Measurements from ENCODE around the gene USP6NL. TPM values are rescaled to one million over a fixed set of nuclear protein-coding genes. Genes with fewer than 3 reads are reported as not detected.
A peak's percentile ranks its signal among the peaks of the same experiment; 100 is the strongest.

Gene USP6NL
- total RNA-seq, 1 experiment from 2014 or later, result 10.2 TPM

- no peak for DNase-seq (ENCODE audit: low read depth)
Observed at GRCh38 chr10:11479300-11479699, 132.2 kb downstream of the USP6NL start.

- DNase-seq (ENCODE audit: low read depth), result no peak
Observed at GRCh38 chr10:11478807-11479206, 132.6 kb downstream of the USP6NL start.

- DNase-seq (ENCODE audit: low read depth), result no peak
Observed at GRCh38 chr10:11475831-11476434, 135.5 kb downstream of the USP6NL start.

GRCh38 chr10:11473128-11473760, 138.2 kb downstream of the USP6NL start:
- DNase-seq (ENCODE audit: low read depth), result no peak

GRCh38 chr10:11472158-11472753, 139.2 kb downstream of the USP6NL start:
- peak; percentile 57 for DNase-seq (ENCODE audit: low read depth)

- DNase-seq (ENCODE audit: low read depth), result no peak
Observed at GRCh38 chr10:11469575-11470391, 141.7 kb downstream of the USP6NL start.

- DNase-seq (ENCODE audit: low read depth), result peak; percentile 11
Observed at GRCh38 chr10:11468126-11468742, 143.2 kb downstream of the USP6NL start.

- no peak for DNase-seq (ENCODE audit: low read depth)
Observed at GRCh38 chr10:11465406-11465805, 146.0 kb downstream of the USP6NL start.

GRCh38 chr10:11463111-11463510, 148.3 kb downstream of the USP6NL start:
- no peak for DNase-seq (ENCODE audit: low read depth)

- DNase-seq (ENCODE audit: low read depth), result no peak
Observed at GRCh38 chr10:11462071-11462470, 149.4 kb downstream of the USP6NL start.

- DNase-seq (ENCODE audit: low read depth), result no peak
Observed at GRCh38 chr10:11457336-11457735, 154.1 kb downstream of the USP6NL start.

GRCh38 chr10:11454958-11455566, 156.4 kb downstream of the USP6NL start:
- DNase-seq (ENCODE audit: low read depth), result no peak

GRCh38 chr10:11454160-11454559, 157.3 kb downstream of the USP6NL start:
- no peak for DNase-seq (ENCODE audit: low read depth)

GRCh38 chr10:11451640-11452260, 159.7 kb downstream of the USP6NL start:
- no peak for DNase-seq (ENCODE audit: low read depth)

GRCh38 chr10:11450427-11450826, 161.0 kb downstream of the USP6NL start:
- no peak for DNase-seq (ENCODE audit: low read depth)

- no peak for DNase-seq (ENCODE audit: low read depth)
Observed at GRCh38 chr10:11449761-11450160, 161.7 kb downstream of the USP6NL start.

- DNase-seq (ENCODE audit: low read depth), result no peak
Observed at GRCh38 chr10:11448545-11449244, 162.8 kb downstream of the USP6NL start.

GRCh38 chr10:11448190-11448544, 163.3 kb downstream of the USP6NL start:
- DNase-seq (ENCODE audit: low read depth), result no peak

GRCh38 chr10:11447586-11447985, 163.9 kb downstream of the USP6NL start:
- no peak for DNase-seq (ENCODE audit: low read depth)

- no peak for DNase-seq (ENCODE audit: low read depth)
Observed at GRCh38 chr10:11446864-11447263, 164.6 kb downstream of the USP6NL start.

GRCh38 chr10:11446133-11446532, 165.3 kb downstream of the USP6NL start:
- DNase-seq (ENCODE audit: low read depth), result no peak

All from Daoy (cell line).